GM19397 (cell line): ENCODE measurements around the gene SMG6.

ENCODE experiments used
- ATAC-seq: cut with Tn5 transposase; IDR thresholded peaks from one replicate; pipeline ENCODE4 v1.9.1; 2021; ENCODE audit warnings: mild to moderate bottlenecking, moderate library complexity; ENCODE audit not compliant: unreplicated experiment

SMG6 gene

GRCh38 chr17:2064147-2064489 is 239.5 kb downstream of the SMG6 start:
- ATAC-seq, result no peak

- no peak for ATAC-seq
Observed at GRCh38 chr17:2063261-2064146, 240.1 kb downstream of the SMG6 start.

- no peak for ATAC-seq
Observed at GRCh38 chr17:2062571-2063183, 240.9 kb downstream of the SMG6 start.

GRCh38 chr17:2061441-2061958 is 242.1 kb downstream of the SMG6 start:
- no peak for ATAC-seq

- ATAC-seq, result no peak
Observed at GRCh38 chr17:2060681-2061440, 242.7 kb downstream of the SMG6 start.

- ATAC-seq, result no peak
Observed at GRCh38 chr17:2060385-2060658, 243.3 kb downstream of the SMG6 start.

GRCh38 chr17:2059547-2060384 is 243.8 kb downstream of the SMG6 start:
- ATAC-seq, result no peak

GRCh38 chr17:2058586-2059546 is 244.7 kb downstream of the SMG6 start:
- ATAC-seq, result no peak

- no peak for ATAC-seq
Observed at GRCh38 chr17:2057760-2058585, 245.6 kb downstream of the SMG6 start.

- ATAC-seq, result no peak
Observed at GRCh38 chr17:2057175-2057759, 246.3 kb downstream of the SMG6 start.

GRCh38 chr17:2056206-2057174 is 247.1 kb downstream of the SMG6 start:
- ATAC-seq, result no peak

GRCh38 chr17:2055292-2056205 is 248.0 kb downstream of the SMG6 start:
- no peak for ATAC-seq

GRCh38 chr17:2054512-2055291 is 248.9 kb downstream of the SMG6 start, which contains the start of gene HIC1:
HIC1 (plus strand) TSS chr17:2055103; CDS start chr17:2056691, 1,588 bp downstream.
- peak; percentile 26 for ATAC-seq

GRCh38 chr17:2054262-2054511 is 249.4 kb downstream of the SMG6 start:
- no peak for ATAC-seq

- ATAC-seq, result no peak
Observed at GRCh38 chr17:2053380-2054261, 250.0 kb downstream of the SMG6 start.
